ENCODE measurements around the gene TMEM213. TPM values are rescaled to one million over a fixed set of nuclear protein-coding genes. Genes with fewer than 3 reads are reported as not detected.
A peak's percentile ranks its signal among the peaks of the same experiment; 100 is the strongest.

Gene TMEM213
- total RNA-seq, 1 experiment from 2014 or later: 0.11 TPM

GRCh38 chr7:138753150-138753518 is 44.7 kb upstream of the TMEM213 start:
- ChIA-PET POLR2A (no interaction called here), CTCF (interaction anchor here (1.2 to 1.9 kb wide), 2 partner anchors 15 to 45 kb away, joined by 4 to 5 read pairs; partner anchors contain the start of genes ATP6V0A4 and TMEM213)
- Mint-ChIP-seq H3K4me1 (peaks cover 46% of the 10 kb centered on the region), H3K36me3 (no peaks in the 10 kb centered on the region), H3K27me3 (ENCODE audit: low read depth) (no peaks in the 10 kb centered on the region), H3K4me3 (no peak overlapping the region), H3K9me3 (no peaks in the 10 kb centered on the region), H3K27ac (no peak overlapping the region)
- TF ChIP-seq KAT7 (CRISPR knock-in tag; IDR thresholded peaks at IDR 0.05; ENCODE audit: borderline replicate concordance) (no peak), ZNF281 (CRISPR knock-in tag; IDR thresholded peaks at IDR 0.05) (no peak), USF1 (CRISPR knock-in tag; IDR thresholded peaks at IDR 0.05) (peak; percentile 37; the same call in 1 of the 2 replicates), ZNF416 (CRISPR knock-in tag; IDR thresholded peaks at IDR 0.05) (no peak), ATF2 (CRISPR knock-in tag; IDR thresholded peaks at IDR 0.05; ENCODE audit: borderline replicate concordance, low read depth) (no peak), CDX4 (CRISPR knock-in tag; IDR thresholded peaks at IDR 0.05; ENCODE audit: borderline replicate concordance) (no peak), USF2 (CRISPR knock-in tag; IDR thresholded peaks at IDR 0.05) (peak; percentile 67), ZSCAN18 (CRISPR knock-in tag; IDR thresholded peaks at IDR 0.05) (no peak), STAT6 (CRISPR knock-in tag; conservative IDR thresholded peaks at IDR 0.05; ENCODE audit: low read depth) (no peak), ZNF138 (CRISPR knock-in tag; conservative IDR thresholded peaks at IDR 0.05) (no peak), ZNF532 (CRISPR knock-in tag; IDR thresholded peaks at IDR 0.05; ENCODE audit: borderline replicate concordance) (no peak)
- DNase-seq (ENCODE audit: low spot score) (peak; percentile 23), ATAC-seq (peak; percentile 67)

Data from WTC11 (cell line).